ENCODE measurements around the gene ETV1.

Gene ETV1

DNA sequence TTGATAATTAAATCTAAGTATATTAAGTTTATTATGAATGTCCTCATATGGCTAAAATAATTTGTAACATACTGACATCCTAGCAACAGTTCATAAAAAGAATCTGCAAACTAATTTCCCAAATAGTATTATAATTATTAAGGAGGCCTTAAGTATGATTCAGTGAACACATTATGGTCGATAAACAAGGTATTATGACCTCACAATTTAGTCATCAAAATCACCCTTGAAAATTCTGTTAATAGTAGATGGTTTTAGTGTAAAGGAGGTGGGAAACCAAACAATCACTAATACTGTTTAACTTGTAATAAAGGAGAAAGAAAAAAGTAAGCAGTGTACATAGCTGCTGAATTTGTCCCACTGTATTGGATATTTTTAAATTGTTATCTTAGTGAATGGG lies 2.1 kb downstream of the ETV1 start:
- no peak overlapping the region for H3K4me3 ChIP-seq (ENCODE audit: low read depth, low read length)
- TF ChIP-seq, protein P1, sequence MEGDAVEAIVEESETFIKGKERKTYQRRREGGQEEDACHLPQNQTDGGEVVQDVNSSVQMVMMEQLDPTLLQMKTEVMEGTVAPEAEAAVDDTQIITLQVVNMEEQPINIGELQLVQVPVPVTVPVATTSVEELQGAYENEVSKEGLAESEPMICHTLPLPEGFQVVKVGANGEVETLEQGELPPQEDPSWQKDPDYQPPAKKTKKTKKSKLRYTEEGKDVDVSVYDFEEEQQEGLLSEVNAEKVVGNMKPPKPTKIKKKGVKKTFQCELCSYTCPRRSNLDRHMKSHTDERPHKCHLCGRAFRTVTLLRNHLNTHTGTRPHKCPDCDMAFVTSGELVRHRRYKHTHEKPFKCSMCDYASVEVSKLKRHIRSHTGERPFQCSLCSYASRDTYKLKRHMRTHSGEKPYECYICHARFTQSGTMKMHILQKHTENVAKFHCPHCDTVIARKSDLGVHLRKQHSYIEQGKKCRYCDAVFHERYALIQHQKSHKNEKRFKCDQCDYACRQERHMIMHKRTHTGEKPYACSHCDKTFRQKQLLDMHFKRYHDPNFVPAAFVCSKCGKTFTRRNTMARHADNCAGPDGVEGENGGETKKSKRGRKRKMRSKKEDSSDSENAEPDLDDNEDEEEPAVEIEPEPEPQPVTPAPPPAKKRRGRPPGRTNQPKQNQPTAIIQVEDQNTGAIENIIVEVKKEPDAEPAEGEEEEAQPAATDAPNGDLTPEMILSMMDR (IDR thresholded peaks at IDR 0.05; ENCODE audit: borderline replicate concordance, insufficient read depth, low read depth, low read length): no peak

DNA sequence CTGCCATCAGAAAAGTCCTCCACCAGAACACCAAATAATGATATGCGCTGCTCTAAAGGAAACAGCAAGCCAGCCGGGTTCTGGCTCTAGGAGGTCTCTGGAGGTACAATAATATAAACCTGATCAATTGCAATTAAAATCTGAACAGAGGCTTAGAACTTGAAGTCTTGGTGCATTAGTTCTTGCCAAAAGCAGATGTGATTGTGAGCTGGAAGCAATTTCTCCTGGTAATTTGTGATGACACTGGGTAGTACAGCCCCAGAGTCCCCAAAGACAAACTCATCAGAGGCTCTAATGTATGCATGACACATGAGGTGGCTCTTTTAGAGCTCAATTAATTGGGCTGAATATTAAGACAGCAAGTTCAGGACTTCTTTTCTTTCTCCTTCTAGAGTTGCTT lies 3.3 kb downstream of the ETV1 start:
- TF ChIP-seq, protein P1 (IDR thresholded peaks at IDR 0.05; ENCODE audit: borderline replicate concordance, insufficient read depth, low read depth, low read length): no peak
- no peak overlapping the region for H3K4me3 ChIP-seq (ENCODE audit: low read depth, low read length)

DNA sequence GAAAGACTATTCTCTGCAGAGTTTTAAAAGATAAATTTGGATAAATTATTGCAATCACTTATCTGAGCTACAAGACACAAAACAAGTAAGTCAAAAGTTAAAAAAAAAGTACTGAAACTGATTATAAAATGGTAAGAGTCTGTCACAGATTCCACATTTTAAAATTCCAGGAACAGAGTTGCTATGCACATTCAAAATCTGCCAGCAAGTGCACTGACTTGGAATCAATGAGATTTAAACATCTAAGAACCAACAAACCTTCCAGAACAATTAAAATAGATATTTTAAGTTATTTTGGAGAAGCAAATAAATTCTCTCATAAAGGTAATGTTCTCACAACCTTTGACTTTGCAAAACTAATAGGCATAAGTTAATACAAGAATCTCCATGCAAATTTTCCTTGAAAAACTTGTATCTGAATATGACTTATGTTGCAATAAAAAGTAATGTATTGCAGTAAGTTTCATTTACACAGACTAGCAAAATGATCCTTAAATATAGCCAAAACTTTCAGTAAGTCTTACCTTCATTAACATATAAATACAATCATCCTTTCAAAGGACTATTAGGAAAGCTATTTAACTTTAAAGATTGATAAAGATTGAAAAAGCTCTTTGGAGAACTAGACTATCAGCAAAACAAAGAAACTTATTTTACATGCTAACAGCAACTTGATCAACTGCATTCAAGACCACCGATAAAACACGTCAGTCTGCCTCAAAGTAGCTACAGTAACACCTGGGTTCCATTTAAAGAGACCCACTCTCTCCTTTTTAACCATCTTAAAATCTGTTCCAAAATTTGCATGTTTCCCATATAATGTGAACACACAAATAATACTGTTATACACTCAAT lies 4.4 kb downstream of the ETV1 start:
- no peak overlapping the region for H3K4me3 ChIP-seq (ENCODE audit: low read depth, low read length)
- TF ChIP-seq, protein P1 (IDR thresholded peaks at IDR 0.05; ENCODE audit: borderline replicate concordance, insufficient read depth, low read depth, low read length): no peak

DNA sequence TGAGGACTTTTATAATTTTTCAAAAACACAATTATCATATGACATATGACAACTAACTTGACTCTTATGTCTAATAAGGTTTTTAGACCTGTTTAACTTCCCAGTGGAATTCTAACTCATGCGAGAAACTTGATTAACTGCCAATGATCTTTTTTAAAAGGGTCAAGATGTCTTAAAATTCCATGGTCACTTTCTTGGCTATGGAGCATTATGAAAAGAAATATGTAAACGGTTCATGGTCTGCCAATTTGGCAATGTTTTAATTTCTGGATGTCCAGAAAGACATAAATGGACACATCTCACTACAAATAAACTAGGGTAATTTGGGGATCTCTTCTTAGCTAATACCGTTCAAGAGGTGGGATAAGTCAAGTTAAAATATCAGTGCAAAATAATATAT lies 5.4 kb downstream of the ETV1 start:
- TF ChIP-seq, protein P1 (IDR thresholded peaks at IDR 0.05; ENCODE audit: borderline replicate concordance, insufficient read depth, low read depth, low read length): no peak
- H3K4me3 ChIP-seq (ENCODE audit: low read depth, low read length): no peak overlapping the region

GRCh38 chr7:13982940-13983677 lies 6.4 kb downstream of the ETV1 start:
- TF ChIP-seq, protein P1 (IDR thresholded peaks at IDR 0.05; ENCODE audit: borderline replicate concordance, insufficient read depth, low read depth, low read length): no peak
- H3K4me3 ChIP-seq (ENCODE audit: low read depth, low read length): no peak overlapping the region

- TF ChIP-seq, protein P1 (IDR thresholded peaks at IDR 0.05; ENCODE audit: borderline replicate concordance, insufficient read depth, low read depth, low read length): no peak
- H3K4me3 ChIP-seq (ENCODE audit: low read depth, low read length): no peak overlapping the region
Measured at GRCh38 chr7:13981070-13981469, 8.4 kb downstream of the ETV1 start.

Data from GM12875 (cell line).